ENCODE results near the gene WDR77.

- TF ChIP-seq EZH2 (IDR thresholded peaks at IDR 0.05; ENCODE audit: borderline replicate concordance, low read length): no peak
- TF ChIP-seq, protein P1, sequence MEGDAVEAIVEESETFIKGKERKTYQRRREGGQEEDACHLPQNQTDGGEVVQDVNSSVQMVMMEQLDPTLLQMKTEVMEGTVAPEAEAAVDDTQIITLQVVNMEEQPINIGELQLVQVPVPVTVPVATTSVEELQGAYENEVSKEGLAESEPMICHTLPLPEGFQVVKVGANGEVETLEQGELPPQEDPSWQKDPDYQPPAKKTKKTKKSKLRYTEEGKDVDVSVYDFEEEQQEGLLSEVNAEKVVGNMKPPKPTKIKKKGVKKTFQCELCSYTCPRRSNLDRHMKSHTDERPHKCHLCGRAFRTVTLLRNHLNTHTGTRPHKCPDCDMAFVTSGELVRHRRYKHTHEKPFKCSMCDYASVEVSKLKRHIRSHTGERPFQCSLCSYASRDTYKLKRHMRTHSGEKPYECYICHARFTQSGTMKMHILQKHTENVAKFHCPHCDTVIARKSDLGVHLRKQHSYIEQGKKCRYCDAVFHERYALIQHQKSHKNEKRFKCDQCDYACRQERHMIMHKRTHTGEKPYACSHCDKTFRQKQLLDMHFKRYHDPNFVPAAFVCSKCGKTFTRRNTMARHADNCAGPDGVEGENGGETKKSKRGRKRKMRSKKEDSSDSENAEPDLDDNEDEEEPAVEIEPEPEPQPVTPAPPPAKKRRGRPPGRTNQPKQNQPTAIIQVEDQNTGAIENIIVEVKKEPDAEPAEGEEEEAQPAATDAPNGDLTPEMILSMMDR (conservative IDR thresholded peaks at IDR 0.05 in 1 of 2, IDR thresholded peaks at IDR 0.05 in 1 of 2; ENCODE audit: extremely low read depth in 1 of 2, insufficient read depth in 1 of 2, low read depth in 1 of 2, low read length in 2 of 2): no peak
Measured at GRCh38 chr1:111474521-111474920, 25.5 kb upstream of the WDR77 start.
